Erythroblast (primary cell): ENCODE results near the gene TGFBI.

Experiments used
- DNase-seq, 2 experiments: peaks; one replicate each; lab custom pipeline; 2025; lab: John Stamatoyannopoulos, UW
- GATA1 ChIP-seq: IDR thresholded peaks from 2 replicates; pipeline ENCODE4 v1.6.1; 2011; ENCODE audit warnings: low read depth, mild to moderate bottlenecking, control low read depth, low read length, moderate library complexity
- POLR2A ChIP-seq: IDR thresholded peaks from 2 replicates; pipeline ENCODE4 v1.6.1; 2011; ENCODE audit warnings: mild to moderate bottlenecking, low read length

TGFBI gene

DNA sequence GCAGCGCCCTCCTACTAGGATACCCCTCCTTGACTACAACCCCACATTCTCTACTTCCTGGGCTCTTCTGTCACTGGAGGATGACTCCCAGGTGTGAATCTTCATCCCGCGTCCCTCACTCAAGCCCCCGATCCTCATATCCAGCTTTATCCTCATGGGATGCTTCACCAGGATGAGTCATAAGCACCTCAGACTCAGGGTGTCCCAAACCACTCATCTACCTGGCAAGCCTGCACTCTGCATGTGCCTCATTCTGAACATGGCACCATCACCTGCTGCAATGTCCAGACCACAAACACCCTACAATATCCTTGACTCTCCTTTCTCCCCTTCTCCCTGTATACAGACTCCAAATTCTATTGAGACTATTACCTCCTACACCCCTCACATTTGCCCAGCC, 1.5 kb upstream of the TGFBI start:
- TF ChIP-seq GATA1 (no peak), POLR2A (no peak)
- no peak for DNase-seq

DNA sequence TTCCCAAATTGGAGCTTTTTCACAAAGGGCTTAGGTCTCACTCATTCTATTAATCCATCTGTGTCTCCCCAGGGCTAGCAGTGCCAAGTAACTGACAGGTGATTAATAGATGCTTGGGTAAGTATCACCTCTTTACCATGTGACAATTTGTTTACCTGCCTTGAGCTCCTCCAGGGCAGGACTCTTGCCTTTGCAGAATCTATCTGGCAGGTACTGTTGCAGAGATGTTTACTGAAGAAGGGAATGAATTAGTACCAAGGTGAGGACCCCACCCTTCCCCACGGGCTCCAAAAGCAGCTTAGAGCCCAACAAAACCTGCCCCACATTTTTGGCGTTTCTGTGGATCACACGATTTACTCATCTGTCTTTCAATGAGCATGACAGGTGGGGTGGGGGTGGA, 698 bp upstream of the TGFBI start:
- DNase-seq = no peak
- no peak for TF ChIP-seq POLR2A
- no peak for TF ChIP-seq GATA1

DNA sequence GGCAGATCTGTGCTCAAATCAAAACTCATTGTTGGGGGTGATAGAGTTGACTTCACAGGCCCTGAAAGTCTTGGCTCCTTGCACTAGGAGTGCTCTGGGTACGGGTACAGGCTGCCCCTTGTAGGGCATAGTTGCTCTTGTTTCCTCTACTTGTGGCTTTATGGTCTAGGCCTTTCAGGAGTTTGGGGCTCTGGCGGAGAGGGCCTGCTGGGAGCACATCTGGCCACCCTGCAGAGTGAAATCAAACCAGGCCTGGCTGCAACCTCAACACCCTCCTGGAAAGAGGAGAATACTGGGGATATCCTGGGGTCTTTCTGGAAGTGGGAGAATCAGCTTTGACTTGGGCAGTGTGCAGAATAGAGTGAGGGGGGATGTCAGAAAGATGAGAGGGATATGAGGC, 1.5 kb downstream of the TGFBI start:
- no peak for TF ChIP-seq GATA1
- no peak for TF ChIP-seq POLR2A
- no peak for DNase-seq

DNA sequence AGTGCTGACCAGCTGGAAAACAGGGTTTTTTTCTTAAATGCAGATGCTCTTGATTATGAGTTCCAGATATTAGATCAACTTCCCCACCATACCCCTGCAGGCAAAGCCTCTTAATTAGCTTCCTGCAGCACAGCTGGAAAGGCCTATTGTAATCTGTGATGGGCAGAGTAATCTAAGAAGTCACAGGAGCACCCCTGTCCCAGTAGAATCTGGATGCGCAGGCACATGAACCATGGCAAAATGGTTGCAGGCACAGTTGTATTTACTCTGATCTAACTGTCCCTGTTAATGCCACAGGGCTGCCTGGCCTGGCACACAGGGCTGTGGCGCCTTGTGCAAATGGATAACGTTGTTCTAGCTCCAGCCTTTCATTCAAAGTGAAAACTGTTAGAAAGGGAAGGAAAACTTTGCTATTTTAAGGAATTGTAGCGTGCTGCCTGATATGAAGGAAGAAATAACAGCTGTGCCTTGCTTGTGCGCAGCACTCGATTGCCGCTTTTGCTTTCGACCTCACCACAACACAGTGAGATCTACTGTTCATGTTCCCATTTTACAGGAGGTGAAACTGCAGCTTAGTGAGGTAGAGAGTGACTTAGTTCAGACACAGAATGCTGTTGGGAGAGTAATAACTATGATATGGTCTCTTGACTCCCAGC, 2.3 kb downstream of the TGFBI start:
- TF ChIP-seq GATA1 = no peak
- TF ChIP-seq POLR2A = no peak
- DNase-seq = no peak

DNA sequence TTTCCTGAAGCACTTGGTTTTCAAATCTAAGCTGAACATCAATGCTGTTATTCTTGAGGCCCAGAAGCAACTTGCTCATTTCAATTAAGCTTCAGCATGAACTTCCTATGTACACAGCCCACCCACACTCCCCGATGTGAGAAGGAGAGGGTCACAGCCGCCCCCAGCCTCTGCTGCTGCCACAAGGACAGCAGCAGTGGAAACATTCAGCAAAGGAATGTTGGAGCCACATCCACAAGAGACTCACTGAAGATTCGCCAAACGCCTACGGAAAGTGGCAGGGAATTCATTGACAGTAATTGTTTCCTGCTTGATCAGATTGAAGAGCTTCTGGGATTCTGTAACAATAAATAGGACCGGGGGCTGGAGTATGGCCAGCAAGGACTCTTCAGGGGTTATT, 2.9 kb downstream of the TGFBI start:
- TF ChIP-seq POLR2A = no peak
- DNase-seq = no peak

DNA sequence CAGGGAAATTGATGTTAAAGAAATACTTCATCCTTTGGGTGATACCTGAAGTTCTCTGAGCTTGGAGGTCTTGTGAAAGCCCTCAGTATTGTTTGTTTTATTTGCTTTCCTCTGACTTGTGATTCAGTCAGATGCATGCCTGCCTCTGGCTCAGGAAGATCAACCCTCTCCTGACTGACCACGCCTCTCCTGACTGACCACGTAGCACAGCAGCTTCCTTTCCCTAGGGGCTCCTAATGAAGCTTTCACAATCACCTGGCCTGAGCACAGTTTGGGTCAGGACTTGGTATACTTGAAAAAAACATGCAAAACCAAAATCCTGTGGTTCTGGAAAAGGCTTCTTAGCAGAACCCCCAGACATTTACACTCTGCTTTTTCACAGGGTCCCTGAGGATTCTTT, 3.8 kb downstream of the TGFBI start:
- TF ChIP-seq GATA1 (no peak), POLR2A (no peak)
- no peak for DNase-seq

DNA sequence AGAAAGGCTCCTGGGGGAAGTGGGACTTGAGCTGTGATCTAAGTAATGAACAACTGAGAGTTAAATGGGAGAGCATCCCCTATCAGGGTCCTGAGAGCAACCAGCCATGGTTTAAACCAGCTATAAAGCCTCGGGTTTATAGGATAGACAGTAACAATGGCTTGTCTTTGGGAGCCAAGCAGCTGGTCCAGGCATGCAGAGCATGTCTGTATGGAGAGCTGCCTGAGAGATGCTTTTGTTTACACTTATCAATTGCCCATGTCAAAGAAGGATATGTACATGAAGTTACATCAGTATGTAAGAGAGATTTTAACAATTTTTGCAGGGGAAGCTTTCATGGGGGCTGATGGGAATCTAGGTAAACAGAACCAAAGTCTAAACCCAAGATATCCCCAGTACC, 4.4 kb downstream of the TGFBI start:
- no peak for DNase-seq
- TF ChIP-seq POLR2A (no peak), GATA1 (no peak)

DNA sequence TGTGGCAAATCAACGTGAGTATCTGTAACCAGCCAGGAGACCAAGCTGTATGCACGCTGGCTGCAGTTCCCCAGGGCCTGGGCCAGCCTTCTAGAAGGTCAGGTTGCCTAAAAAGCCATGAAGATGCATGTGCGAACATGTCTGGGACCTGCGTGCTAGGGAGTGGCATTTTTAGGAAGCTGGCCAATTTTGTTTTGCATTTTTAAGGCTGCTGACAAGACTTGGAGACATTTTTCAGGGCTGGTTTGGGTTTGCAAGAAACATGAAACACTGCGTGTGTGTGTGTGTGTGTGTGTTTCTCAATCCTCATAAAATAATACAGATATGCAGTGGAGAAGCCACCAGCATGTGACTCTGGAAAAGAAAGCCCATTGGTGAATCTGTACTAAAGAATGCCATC, 5.1 kb downstream of the TGFBI start:
- TF ChIP-seq POLR2A (no peak), GATA1 (no peak)
- no peak for DNase-seq

DNA sequence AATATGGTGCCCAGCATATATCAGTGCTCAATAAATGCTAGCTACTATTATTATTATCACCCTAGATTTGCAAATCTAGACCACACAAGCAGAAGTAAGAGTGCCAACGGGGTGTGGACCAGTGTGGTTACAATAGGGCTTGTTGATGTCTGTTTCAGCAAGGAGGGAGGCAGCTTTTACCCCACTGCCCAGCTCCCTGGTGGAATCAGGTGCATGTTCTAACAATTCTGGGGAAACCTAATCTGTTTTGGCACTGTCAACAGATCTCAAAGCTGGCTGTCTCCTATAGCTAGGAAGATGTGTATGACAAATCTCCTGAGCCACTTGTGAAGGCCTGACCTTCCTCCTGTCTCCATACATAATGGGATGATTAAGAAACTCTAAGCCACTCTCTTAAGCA, 5.7 kb downstream of the TGFBI start:
- no peak for DNase-seq
- TF ChIP-seq GATA1 (no peak), POLR2A (no peak)

DNA sequence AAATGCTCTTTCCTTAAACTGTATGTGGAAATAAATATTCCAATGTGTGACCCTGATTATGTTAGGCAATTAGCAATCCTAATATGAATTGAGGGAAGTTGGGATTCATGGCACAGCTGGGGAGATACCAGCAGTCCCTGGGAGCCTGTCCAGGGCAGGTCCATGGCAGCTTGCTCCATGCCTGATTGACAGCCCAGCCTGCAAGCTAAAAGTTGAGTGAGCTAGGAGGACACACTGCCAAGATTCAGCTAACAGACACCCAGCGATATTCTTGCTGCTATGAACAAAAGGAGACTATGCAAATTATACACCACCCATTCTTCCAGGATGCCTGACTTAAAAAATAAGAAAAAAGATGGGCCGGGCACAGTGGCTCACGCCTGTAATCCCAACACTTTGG, 6.2 kb downstream of the TGFBI start:
- no peak for DNase-seq
- no peak for TF ChIP-seq GATA1
- no peak for TF ChIP-seq POLR2A

DNA sequence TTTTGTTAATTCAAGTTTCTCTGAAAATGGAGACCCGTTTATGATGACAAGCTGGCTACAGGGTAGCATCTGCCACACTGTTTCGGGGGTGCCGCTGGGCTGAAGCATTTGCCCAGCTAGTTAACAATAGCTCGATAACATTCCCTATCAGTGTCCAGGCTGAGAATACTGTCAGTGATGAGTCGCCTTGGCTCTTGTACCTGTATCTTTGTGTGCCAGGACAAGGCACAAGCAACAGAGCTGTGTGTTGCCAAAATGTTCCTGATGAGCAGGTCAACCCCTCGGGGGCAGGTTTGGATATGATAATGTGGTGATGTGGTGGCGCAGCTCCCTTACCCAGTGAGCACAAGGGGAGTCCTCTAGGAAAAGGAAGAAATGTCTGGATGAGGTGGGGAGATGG, 7.0 kb downstream of the TGFBI start:
- no peak for DNase-seq
- no peak for TF ChIP-seq GATA1
- no peak for TF ChIP-seq POLR2A

DNA sequence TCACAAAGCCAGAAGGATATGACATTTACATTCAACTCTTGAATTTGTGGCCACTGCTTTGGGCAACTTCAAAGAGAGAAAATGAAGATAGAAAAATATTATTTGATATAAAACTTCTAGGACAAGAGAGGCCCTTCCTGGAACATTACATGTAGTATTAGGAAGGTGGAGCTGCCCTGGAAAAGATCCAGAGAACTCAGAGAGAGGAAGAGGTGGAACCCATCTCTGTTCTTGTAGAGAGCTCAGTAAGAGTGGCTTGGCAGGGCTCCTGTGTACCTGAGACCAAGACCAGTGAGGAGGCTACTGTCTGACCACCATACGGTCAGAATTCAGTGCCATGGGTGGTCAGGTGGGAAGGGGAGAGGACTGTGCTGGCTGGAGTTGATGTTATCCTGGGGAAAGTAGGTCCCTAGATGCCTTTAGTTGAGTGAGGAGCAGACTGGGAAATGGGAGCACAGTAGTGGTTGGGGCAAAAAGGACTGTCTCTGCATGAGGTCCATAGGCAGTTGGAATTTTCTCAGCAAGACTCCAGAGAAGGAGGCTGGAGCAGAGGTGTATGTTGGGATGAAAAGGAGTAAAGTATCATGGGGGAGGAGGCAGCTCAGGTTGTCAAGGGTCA, 7.6 kb downstream of the TGFBI start:
- DNase-seq = no peak
- TF ChIP-seq GATA1 = no peak
- no peak for TF ChIP-seq POLR2A

DNA sequence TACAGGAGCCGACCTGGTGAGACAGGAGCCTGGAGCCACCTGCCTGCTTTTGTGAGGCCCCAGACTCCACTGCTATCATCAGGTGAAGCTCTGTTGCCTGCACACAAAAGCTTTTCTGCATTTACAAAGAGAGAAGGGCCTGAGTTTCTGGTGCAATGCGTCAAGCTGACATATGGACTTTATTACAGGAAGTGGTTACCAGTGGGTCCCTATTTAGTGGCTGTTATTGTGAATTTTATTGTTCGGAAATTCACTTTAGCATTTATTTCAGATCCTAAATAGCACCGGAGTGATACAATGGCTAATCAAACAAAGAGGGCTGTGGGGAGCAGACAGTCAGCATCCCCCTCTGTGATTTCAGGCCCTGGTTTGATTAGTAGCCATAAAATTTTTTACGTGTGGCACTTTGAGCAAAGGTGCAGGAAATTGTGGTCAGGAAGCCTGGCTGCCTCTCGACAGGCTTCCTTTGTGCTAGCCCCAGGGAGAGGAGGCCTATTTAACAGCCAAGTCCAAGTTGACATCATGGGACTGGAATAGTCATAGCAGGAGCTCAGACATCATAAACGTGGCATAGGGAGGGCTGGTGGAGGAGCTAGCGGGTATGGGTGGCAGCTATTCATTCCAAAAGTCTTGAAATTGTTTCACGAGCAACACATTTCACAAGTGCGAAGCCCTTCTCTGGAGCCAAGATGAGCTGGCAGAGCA, 8.4 kb downstream of the TGFBI start:
- DNase-seq = no peak
- TF ChIP-seq POLR2A (no peak), GATA1 (no peak)

DNA sequence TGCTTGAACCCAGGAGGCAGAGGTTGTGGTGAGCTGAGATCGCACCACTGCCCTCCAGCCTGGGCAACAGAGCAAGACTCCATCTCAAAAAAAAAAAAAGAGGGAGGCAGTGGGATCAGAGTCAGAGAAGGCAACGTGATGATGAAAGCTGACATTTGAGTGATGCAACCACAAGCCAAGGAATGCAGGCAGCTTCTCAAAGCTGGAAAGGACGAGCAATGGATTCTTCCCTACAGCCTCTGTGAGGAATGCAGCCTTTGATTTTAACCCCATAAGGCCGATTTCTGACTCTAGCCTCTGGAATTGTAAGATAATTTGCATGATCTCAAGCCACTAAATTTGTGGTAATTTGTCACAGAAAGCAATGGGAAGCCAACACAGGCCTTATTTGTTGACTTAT, 9.8 kb downstream of the TGFBI start:
- TF ChIP-seq POLR2A (no peak), GATA1 (no peak)
- no peak for DNase-seq
